Measurements from ENCODE around the gene PRDM7.

Gene PRDM7

DNA sequence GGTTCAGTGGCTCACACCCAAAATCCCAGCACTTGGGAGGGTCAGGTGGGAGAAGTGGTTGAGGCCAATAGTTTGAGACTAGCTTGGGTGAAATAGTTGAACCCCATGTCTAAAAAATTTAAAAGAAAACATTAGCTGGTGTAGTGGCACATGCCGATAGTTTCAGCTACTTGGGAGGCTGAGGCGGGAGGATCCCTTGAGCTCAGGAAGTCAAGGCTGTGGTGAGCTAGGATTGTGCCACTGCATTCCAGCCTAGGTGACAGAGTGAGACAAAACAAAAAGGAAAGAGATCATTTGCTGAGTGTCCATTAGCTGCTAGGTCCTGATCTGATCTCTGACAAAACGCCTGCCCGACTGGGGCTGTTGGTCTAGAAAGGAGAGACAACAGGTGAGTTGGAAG is 43.7 kb downstream of the PRDM7 start:
- DNase-seq = no peak

DNA sequence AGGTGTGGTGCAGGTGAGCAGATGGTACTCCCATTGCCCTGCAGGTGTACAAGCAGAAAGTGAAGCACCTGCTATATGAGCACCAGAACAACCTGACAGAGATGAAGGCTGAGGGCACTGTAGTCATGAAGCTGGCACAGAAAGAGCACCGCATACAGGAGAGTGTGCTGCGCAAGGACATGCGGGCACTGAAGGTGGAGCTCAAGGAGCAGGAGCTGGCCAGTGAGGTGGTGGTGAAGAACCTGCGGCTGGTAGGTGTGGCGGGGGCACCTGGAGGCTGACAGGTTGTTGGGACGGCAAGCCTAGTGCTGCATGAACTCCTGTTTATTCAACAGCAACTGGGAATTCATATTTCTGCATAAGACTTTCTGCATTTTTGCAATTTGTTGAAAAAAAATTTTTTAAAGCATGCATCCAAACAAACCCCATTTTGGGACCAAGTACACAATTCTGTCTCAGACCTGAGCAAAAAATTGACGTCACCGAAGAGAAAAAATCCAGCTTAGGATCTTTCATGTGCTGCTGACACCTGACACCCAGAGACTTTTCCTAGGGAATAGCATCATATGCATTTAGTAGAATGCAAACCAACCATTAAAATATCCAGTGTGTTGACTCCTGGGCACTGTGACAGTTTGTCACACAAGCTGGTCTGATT is 44.3 kb downstream of the PRDM7 start:
- no peak for DNase-seq

DNA sequence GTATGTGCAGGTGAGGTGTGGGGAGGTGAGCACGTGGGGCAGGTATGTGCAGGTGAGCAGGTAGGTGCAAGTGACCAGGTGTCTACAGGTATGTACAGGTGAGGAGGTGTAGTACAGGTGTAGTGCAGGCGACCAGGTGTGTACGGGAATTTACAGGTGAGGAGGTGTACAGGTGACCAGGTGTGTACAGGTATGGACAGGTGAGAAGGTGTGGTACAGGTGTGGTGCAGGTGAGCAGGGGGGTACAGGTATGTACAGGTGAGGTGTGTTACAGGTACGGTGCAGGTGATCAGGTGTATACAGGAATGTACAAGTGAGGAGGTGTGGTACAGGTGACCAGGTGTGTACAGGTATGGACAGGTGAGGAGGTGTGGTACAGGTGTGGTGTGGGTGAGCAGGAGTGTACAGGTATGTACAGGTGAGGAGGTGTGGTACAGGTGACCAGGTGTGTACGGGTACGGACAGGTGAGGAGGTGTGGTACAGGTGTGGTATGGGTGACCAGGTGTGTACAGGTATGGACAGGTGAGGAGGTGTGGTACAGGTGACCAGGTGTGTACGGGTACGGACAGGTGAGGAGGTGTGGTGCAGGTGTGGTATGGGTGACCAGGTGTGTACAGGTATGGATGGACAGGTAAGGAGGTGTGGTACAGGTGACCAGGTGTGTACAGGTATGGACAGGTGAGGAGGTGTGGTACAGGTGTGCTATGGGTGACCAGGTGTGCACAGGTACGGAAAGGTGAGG is 45.0 kb downstream of the PRDM7 start:
- DNase-seq = no peak

DNA sequence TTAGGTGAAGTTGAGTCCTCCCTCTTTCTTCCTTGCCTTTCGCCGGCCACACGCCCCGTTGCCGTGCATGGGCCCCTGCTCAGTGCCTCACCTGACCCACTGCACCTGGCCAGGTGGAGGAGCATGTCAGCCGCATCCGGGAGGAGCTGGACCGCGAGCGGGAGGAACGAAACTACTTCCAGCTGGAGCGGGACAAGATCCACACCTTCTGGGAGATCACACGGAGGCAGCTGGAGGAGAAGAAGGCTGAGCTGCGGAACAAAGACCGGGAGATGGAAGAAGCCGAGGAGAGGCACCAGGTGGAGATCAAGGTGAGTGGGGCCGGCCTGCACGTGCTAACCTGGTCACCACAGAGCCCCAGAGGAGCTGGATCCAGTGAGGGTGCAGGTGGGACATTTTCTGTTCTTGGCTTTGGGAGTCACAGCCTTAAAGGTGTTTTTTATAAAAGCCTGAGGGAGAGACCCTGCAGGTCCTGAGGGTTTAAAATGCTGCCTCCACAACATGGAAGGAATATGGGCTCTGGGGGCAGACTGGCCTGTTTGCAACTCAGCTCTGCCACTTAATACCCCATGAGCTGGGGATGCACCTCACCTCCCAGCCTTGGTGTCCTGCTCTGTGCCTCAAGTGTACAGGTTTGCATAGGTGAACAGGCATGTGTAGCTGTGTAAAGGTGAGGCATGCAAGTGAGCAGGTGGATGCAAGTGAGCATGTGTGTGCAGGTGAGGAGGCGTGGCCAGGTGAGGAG is 45.8 kb downstream of the PRDM7 start:
- DNase-seq = no peak

DNA sequence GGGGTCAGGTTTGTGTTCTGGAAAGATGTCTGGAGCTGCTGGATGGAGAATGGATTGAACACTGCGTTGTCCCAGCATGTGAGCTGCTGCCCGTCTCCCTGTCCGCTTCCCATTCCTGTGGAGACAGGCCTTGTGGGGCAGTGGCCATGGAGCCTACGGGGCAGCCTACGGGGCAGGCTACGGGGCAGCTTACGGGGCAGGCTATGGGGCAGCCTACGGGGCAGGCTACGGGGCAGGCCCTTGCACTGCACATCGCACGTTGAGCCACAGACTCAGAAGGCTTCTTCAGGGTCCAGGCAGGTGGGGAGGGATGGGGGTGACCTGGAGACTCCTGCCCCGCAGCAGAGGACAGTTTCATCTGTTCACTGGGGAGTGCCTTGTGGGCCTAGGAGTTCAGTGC is 48.1 kb downstream of the PRDM7 start:
- no peak for DNase-seq

DNA sequence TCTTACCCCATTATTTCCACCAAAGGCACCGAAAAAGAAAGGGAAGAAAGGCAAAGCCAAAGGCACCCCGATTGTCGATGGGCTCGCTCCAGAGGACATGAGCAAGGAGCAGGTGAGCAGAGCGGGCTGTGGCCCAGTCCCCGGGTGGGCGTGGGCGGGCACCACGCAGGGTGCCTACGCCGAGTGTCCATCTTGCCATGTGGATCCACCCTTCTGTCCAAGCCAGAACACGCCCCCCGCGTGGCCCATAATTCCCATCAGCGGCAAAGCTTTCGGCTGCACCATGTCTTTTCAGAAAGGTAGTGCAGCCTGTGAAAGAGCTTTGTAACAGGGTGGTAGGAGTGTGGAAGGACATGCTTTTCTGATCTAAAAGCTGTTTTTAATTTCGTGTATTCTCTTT is 49.5 kb downstream of the PRDM7 start:
- no peak for DNase-seq

DNA sequence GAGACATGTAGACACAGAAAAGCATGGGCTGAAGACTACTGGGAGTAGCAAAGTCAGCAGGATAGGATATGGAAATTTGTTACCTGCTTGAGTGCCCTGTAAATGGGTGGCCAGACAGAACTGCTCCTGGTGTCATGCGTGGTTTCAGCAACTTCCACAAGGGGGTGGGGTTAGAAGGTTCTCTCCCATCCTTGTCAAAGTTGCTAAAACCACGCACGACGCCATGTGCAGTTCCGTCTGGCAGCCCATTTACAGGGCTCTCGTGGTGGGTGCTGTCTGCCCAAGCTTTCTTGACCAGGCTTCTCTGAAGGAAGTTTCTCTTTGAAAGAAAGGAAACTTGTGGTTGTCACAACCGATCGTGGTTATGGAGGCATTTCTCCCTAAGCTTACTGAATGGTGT is 51.0 kb downstream of the PRDM7 start:
- no peak for DNase-seq

DNA sequence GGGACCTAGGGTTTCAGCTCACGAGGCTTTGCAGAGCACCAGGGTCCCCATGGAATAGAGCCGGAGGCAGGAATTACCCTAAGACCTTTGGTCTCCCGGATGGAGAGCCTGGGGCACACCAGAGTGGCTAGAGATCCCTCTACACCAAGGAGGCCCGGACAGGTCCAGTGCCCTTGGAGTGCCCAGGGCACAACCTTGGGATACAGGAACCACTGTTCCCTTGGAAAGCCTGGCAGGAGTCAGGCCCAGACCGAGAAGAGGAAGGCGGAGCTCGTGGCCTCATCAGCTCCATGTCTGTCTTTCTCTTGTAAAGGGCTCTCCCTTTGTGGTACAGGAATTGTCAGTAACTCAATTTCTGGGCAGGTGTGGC is 54.1 kb downstream of the PRDM7 start:
- DNase-seq = no peak

DNA sequence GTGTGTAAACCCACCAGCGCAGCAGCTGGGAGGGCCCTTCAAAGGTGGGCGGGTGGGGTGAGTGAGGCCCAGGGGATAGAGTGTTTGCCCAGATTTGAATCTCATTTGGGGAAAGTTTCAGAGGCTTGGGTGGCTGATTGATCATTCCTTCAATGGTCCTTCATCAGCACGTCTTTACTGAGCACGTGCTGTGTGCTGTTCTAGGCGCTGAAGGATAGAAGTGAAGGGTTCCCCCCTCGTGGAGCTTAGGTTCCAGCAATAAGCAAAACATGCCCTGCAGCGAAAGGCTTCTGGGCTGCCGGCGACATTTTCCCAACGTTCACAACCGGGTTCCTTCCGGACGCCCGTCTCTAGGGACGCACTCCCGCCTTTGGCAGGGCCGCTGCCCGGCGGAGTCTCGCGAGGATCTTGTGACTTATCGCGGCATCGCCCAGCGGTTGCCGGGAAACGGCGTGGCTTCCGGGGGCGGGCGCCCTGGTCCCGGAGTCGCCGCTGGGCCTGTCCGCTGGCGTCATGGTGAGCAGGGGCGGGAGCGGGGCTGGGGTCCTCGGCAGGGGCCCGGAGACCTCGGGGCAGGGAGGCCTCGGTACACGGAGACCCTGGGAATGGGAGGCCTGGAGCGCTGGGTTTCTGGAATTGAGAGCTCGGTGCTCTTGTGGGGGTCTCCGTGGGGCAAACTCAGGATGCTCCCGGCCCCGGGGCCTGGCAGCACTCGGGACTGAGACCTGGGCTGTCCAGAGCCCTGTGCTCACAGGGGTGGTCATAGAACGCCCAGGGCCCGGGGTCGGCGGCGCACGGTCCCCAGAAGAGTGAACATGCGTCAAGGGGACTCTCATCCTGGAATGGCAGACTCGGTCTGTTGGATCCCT is 54.7 kb downstream of the PRDM7 start:
- peak; percentile 77 to 83 for DNase-seq

DNA sequence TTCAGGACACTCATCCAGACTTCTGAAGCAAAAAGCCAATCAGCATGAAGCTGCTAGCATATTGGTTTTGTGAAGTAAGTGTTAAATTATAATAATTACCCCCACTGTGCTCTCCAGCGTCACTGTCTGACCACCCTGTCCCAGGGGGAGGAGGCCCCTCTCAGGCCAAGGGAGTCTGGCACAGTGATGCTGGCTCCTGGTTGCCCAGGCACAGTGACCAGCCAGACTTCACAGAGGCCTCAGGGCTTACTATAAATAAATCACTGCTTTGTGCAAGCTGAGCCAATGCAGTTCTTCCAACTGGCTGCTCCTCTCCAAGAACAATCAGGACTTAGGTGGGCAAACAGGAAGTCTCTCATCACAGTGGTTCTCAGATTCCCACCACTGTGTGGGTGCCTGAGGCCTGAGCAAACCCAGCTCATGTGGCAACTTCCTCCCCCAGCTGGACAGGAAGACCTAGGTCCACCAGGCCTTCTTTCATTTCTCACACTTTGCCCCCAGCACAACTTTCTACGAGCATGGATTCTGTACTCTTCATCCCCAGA is 56.2 kb downstream of the PRDM7 start:
- DNase-seq = no peak

DNA sequence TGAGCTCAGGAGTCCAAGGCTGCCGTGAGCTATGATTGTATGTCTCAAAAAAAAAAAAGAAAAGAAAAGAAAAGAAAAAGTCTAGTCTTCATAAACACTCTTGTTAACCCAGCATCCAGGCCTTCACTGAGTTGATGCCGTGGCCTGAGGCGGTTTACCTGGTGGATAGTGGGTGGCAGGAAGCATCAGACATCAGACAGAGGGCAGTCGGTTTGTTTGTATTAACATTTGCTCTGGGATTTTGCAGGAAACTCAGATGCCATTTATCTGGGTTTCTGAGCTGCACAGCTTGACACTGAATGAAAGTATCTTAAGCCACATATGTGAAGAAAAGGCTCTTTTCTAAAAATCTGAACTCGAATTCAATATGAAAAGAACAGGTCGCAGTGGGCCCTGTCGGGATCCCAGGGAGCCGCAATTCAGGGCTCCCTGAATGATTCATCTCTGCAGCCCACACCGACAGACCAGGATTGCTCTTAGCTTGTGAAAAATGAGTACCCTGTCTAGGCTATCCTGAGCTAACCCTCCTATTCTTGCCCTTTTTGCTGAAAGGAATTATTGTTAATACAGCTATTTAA is 56.8 kb downstream of the PRDM7 start:
- no peak for DNase-seq

DNA sequence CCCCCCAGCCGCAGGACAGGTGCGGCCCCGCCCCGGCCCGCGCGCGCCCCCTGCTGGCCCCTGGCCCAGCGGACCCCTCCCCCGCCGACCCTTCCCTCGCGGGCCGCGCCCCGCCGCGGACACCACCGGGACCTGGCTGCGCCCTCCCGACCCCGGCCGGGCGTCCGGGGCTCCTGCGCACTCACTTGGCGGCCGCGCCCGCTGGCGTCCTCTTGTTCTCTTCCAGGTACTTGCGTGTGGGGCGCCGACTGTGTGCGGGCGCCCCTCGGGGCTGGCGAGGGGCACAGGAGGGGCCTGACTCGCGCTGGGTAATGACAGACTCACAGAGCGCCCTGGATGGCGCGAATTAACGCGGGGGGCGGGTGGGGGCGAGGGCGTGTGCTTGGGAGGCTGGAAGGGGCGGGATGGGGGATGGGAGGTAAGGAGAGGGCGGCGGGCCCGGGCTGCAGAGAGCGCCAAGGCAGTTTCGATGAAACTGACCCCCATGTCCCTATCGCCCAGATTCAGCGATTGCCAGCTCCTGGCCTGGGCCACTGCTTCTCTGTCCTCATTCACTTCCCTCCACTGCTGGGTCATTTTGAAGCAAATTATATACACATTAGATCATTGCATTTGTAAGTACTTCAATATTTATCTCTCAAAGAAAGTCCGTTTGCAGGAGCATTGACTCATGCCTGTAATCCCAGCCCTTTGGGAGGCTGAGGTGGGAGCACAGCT is 57.4 kb downstream of the PRDM7 start:
- peak; percentile 34 to 37 for DNase-seq

DNA sequence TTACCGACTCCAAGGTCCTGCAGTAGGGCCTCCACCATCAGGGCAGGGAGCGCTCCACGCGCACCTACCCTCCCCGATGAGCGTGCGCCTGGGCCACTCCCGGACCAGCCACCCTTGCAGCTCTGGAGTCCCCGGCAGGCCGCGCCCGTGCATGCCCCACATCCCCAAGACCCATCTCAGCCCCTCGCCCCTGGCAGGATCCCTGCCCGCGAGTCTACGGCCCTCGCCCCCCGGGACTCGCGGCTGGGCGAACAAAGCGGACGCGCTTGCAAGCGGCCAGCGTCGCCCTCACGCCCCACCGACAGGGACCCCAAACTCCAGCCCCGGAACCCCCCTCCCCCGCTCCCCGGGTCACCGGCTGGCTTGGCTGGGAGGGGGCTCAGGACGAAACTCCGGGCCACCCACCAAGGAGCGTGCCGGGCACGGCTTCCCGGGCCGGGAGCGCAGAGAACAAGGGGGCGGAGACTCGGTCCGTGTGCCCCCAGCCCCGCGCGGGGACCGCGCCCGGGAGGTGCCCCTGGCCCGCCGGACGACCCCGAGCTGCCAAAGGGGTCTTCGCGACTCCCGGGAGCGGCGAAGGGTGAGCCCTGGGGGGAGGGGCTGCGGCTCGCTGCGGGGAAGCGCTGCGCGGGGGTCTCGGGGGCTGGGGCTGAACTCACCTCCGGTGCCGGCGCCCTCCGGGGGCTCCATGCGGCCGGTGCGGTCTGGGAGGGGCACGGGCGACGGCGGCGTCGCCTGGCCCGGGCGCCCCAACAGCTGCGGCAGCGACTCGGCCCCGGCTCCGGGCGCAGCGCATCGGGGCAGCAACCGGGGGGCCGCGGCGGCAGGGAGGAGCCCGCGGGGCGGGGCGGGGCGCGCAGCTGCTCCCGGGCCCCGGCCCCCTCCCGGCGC is 58.2 kb downstream of the PRDM7 start, which contains the start of gene DBNDD1:
DBNDD1 (minus strand) TSS at position 805 of the 891 bp plus-strand sequence; CDS start at position 690, 115 bp downstream.
- DNase-seq = no peak

DNA sequence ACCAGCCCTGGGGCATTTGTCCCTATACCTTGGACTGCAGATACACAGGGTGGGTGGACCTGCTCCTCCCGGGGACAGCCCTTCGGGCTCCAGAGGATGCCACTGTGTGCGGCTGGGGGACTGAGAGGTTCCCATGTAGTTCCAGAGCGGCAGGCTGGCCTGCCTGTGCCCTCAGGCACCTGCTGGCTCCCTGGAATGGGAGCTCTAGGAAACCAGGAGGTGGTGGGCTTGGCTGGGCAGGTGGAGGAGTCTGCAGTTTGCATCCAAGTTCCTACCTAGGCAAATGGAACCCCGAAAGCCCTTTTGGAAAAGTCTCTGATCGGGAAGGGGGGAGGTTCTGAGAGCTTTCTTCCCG is 58.9 kb downstream of the PRDM7 start:
- no peak for DNase-seq

DNA sequence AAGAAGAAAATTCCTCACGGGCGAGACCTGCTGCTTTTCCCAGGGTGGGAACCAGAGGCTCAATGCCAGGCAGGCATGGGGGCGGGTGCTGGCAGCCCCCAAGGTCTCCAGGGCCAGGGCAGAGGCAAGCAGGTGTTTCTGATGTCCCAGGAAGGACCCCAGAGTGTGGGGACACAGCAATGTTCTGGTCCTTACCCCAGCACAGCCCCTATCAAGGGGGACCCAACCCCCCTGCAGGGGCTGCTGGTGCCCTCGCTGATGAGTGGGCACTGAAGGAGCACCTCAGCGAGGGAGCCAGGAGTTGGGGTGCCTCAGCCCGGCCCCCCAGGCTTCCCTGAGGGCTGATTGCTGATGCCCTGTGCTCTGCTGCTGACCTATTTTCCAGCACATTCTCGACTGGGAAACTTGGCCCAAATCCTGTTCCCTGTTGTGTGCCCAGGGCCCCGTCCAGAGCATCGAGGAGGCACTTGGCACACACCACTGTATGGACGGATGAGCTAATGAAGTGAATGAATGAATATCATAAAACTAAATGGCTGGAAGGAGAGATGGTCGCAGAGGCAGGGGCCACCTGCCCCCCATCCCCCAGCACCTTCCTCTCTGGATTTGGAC is 60.7 kb downstream of the PRDM7 start:
- DNase-seq = no peak

DNA sequence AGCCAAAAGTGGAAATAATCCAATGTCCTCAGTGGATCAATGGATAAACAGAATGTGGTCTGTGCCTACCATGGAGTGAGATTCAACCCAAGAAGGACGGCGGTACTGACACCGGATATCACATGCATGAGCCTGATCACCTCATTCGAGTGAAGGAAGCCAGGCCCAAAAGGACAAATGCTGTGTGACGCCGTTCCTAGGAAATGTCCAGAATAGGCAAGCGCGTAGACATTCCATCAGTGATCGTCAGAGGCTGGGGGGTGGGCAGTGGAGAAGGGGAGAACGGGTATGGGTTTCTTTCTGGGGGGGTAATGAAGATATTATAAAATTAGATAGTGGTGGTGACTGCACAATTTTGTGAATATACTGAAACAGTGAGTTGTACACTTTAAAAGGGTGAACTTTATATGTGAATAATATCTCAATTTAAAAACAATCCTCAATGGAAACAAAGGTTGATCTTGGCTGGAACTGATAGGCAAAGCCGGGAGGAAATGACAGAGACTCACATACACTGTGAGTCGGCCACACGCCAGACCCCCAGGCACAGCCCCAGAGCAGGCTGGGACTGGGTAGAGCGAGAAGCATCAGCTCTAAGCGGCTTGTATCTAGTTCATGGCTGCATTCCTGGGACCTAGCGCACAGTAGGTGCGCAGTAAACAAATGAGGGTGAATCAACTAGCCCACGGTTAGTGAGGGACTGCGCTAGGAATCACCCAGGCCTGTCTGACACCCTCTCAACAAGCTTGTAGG is 61.4 kb downstream of the PRDM7 start:
- no peak for DNase-seq

DNA sequence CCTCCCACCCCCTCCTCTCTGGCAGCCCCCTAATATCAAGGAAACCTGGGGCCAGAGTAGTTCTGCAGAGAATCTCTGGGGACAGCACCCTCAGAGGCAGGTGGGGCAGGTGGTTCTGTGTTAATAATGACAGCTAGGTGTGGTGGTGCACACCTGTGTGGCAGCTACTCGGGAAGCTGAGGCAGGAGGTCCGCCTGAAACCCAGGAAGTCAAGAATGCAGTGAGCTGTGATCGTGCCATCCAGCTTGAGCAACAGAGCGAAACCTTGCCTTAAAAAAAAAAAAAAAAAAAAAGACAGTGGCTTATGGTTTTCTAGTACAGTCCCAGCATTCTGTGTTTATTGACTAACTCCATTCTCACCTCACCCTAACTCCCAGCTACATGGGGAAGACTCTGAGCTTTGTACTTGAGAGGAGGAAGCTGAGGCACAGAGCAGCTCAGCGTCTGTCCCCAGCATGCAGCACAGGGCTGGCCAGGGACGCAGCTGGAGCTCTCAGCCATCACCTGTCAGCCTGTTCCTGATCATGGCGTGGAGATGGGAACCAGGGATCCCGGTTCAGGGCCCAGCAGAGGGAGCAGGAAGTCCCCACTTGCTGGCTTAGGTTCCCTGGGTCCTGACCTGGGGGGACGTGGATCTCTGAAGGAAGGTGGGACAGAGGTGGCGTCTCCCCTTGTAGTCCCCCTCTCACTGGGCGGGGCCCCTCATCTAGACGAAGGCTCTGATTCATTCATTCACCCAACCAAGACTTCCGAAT is 64.0 kb downstream of the PRDM7 start:
- DNase-seq = no peak

DNA sequence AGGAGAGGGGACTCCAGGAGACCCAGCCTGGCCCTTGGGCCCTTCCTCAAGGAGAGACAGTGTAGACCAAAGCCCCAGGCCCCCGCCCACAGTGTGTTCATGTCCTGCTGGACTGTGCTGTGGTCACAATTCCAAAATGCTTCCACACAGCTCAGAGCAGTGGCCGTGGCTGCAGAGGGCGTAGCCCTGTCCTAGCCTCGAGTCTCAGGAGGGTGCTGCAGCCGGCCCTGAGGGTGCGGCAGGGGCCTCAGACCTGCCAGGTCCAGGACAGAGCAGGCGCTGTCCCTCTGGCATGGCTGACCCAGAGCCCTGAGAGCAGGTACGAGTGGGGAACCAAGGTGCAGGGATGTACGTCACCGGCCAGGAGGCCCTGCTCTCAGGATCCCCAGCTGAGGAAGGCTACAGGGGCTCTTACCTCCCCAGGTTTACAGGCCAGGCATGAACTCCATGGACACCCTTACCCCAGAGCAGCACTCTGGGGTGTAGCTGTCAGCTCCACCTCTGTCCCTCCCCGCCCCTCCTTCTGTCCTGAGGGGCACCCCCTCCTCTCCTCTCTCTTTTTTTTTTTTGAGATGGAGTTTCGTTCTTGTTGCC is 65.1 kb downstream of the PRDM7 start:
- no peak for DNase-seq
